ENCODE measurements around the gene TBC1D2B.

TBC1D2B gene

GRCh38 chr15:78104119-78104479 lies 26.6 kb upstream of the TBC1D2B start:
- DNase-seq (ENCODE audit: low read depth, low spot score) = no peak
- no peak overlapping the region for H3K4me3 ChIP-seq (ENCODE audit: low read depth, low read length)
- in situ Hi-C loops (cut with HindIII; ENCODE audit: low sequenced_read_pairs) = no loop called here
- no peak for TF ChIP-seq CTCF (IDR thresholded peaks at IDR 0.05; ENCODE audit: low read depth, low read length)

DNA sequence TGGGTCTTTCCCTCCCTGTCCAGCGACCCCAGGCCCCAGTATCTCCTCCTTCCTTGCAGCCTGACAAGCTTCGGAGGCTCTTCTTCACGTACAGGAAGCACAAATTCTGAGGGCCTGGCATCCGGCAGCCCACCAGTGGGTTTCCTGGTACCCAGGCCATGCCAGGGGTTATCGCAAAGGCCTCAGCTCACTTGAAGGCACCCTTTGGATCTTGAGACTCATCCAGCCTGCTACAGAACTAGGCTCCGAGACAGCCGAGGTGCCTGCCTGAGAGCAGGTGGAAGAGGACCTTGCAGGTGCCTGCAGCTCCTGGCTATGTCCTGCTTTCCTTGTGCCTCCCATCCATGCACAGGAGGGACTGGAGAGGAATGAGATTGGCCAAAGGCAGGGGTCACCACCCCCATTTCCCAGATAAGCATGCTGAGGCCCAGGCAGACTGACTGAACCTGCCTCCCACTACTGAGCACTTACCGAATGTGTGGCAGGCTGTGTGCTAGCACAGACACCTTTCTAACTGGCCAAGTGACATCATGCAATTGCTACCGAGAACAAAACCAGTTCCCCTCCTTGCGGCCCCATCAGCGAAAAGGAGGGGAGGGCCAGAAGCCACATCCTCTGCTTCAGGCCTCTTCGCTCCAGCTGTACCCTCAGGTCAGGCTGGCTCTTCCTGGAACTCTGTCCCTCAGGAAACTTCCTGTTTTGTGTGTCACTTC lies 26.1 kb upstream of the TBC1D2B start:
- in situ Hi-C loops (cut with HindIII; ENCODE audit: low sequenced_read_pairs) = no loop called here
- no peak overlapping the region for H3K4me3 ChIP-seq (ENCODE audit: low read depth, low read length)
- no peak for DNase-seq (ENCODE audit: low read depth, low spot score)
- TF ChIP-seq CTCF (IDR thresholded peaks at IDR 0.05; ENCODE audit: low read depth, low read length) = no peak

- TF ChIP-seq CTCF (IDR thresholded peaks at IDR 0.05; ENCODE audit: low read depth, low read length) = no peak
- in situ Hi-C loops (cut with HindIII; ENCODE audit: low sequenced_read_pairs) = no loop called here
- DNase-seq (ENCODE audit: low read depth, low spot score) = no peak
- no peak overlapping the region for H3K4me3 ChIP-seq (ENCODE audit: low read depth, low read length)
These were observed 25.2 kb upstream of the TBC1D2B start for GRCh38 chr15:78102741-78103140.

DNA sequence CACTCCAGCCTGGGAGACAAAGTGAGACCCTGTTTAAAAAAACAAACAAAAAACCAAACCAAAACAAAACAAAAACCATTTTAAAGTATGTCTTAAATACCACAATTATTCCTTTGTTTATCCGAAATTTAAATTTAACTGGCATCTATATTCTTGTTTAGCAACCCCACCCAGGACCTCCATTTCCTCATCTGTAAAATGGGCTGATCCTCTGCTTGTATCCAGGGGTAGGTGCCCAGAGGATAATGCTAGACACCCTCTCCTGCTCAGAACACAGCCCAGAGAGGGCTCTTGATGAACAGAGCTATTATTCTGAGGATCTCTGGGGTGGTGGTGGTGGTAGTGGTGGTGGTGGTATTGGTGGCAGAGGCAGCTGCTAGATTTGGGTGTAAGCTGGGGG lies 24.7 kb upstream of the TBC1D2B start:
- no peak for DNase-seq (ENCODE audit: low read depth, low spot score)
- in situ Hi-C loops (cut with HindIII; ENCODE audit: low sequenced_read_pairs) = no loop called here
- no peak overlapping the region for H3K4me3 ChIP-seq (ENCODE audit: low read depth, low read length)
- no peak for TF ChIP-seq CTCF (IDR thresholded peaks at IDR 0.05; ENCODE audit: low read depth, low read length)

DNA sequence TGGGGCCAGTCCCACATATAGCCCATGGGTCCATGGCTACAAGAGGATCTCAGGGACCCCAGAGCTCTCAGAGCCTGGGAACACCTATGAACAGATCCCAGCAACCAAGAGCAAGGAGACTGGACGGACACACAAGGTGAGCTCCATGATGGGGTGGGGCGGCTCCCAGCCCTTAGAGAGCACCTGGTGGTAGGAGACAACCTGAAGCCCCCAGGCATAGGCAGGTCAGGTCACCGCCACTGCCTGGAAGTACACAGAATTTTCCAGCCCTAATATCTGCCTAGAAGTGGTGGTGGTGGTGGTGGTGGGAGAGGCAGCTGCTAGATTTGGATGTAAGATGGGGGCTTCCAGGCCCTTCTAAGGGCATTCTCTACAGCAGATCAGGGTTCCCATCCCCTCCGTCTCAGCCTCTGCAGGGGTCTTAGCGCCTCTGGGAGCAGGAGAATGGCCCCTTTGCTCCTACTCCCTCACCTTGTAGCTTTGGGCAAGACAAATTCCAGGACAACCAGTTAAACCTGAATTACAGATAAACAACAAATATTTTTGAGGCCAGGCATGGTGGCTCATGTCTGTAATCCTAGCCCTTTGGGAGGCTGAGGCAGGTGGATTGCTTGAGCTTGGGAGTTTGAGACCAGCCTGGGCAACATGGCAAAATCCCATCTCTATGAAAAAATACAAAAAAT lies 24.1 kb upstream of the TBC1D2B start:
- H3K4me3 ChIP-seq (ENCODE audit: low read depth, low read length) = no peak overlapping the region
- in situ Hi-C loops (cut with HindIII; ENCODE audit: low sequenced_read_pairs) = no loop called here
- no peak for DNase-seq (ENCODE audit: low read depth, low spot score)
- no peak for TF ChIP-seq CTCF (IDR thresholded peaks at IDR 0.05; ENCODE audit: low read depth, low read length)

DNA sequence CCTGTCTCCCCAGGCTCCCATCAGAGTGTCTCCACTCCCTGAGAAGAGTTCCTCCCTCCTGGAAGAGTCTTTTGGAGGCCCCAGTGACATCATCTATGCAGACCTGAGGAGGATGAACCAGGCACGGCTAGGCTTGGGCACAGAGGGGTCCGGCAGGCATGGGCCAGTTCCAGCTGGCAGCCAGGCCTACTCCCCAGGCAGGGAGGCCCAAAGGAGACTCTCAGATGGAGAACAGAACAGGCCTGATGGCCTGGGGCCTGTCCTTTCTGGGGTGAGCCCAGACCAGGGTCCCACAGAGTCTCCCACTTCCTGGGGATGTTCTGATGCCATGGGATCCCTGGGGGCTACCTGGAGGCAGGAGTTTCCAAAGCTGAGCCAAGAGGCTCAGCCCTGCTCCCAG lies 23.4 kb upstream of the TBC1D2B start:
- no peak for DNase-seq (ENCODE audit: low read depth, low spot score)

More for the DNA sequence above, 23.4 kb upstream of the TBC1D2B start:
- no peak for TF ChIP-seq CTCF (IDR thresholded peaks at IDR 0.05; ENCODE audit: low read depth, low read length)
- in situ Hi-C loops (cut with HindIII; ENCODE audit: low sequenced_read_pairs) = no loop called here
- H3K4me3 ChIP-seq (ENCODE audit: low read depth, low read length) = no peak overlapping the region
